GM12865 (cell line): ENCODE data around the gene NUTF2.

Experiments
- DNase-seq: peaks from one replicate; pipeline ENCODE4 v3.0.0; 2010; ENCODE audit warnings: low read depth
- H3K4me3 ChIP-seq: 2 replicates; pipeline ENCODE4 v1.5.1; 2011; ENCODE audit warnings: mild to moderate bottlenecking, low read depth, low read length, control low read depth
- TF ChIP-seq, protein P1 (sequence below): IDR thresholded peaks from 2 replicates; pipeline ENCODE4 v1.5.1; 2011; ENCODE audit warnings: low read length, control low read depth, low read depth, inconsistent platforms; ENCODE audit not compliant: insufficient read depth; ENCODE audit errors: missing control alignments

The NUTF2 gene

DNA sequence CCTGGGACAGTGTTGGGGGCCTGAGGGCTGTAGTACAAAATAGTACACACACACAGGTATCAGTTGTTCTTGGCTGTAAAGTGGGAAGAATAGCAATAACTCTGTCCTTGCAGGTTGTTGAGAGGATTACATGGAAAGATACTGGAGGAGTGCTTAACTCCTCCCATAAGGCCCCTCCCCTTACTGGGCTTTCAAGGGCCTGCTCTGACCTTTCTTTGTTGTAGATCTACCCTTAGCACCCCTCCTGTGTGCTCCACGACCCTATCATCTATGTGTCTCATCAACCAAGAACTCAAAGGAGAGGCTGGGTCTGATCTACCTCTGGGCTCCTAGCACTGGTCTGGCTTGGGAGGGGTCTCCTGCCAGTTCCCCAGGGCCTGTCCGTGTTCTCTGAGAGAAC lies 17.9 kb downstream of the NUTF2 start:
- no peak overlapping the region for H3K4me3 ChIP-seq
- no peak for DNase-seq
- TF ChIP-seq, protein P1, sequence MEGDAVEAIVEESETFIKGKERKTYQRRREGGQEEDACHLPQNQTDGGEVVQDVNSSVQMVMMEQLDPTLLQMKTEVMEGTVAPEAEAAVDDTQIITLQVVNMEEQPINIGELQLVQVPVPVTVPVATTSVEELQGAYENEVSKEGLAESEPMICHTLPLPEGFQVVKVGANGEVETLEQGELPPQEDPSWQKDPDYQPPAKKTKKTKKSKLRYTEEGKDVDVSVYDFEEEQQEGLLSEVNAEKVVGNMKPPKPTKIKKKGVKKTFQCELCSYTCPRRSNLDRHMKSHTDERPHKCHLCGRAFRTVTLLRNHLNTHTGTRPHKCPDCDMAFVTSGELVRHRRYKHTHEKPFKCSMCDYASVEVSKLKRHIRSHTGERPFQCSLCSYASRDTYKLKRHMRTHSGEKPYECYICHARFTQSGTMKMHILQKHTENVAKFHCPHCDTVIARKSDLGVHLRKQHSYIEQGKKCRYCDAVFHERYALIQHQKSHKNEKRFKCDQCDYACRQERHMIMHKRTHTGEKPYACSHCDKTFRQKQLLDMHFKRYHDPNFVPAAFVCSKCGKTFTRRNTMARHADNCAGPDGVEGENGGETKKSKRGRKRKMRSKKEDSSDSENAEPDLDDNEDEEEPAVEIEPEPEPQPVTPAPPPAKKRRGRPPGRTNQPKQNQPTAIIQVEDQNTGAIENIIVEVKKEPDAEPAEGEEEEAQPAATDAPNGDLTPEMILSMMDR: no peak

DNA sequence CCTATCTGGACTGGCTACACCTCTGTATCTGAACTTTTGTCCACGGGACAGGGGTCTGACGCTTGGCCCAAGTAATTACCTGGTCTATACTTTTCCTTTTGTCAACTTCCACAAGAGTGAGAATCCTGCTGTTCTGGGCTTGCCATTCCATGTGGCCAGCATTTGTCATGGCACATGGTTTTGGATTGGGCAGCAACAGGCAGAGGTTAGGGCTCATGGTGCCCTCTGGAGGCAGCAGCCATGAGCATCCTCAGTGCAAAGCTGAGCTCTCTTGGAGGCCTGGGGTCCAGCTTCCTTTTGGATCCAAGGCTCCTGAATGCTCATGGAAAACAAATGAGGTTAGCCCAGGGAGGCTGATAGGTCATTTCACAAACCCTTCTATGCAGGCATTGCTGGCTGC lies 18.6 kb downstream of the NUTF2 start:
- DNase-seq: peak; percentile 46

DNA sequence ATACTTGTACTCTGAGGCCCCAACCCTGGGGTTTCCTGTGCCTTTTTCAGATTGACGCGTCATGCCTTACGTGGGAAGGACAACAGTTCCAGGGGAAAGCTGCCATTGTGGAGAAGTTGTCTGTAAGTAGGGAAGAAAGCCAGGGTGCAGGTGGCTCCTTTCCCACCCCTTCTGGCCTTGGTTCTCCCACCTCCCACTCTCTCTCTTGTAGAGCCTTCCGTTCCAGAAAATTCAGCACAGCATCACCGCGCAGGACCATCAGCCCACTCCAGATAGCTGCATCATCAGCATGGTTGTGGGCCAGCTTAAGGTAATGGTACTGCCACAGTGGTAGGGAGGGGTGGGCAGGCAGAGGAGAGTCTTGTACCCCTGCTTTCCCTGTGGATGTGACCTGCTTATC lies 21.6 kb downstream of the NUTF2 start:
- no peak overlapping the region for H3K4me3 ChIP-seq
- no peak for DNase-seq
- TF ChIP-seq, protein P1: no peak

More for the DNA sequence above, 18.6 kb downstream of the NUTF2 start:
- no peak overlapping the region for H3K4me3 ChIP-seq
- TF ChIP-seq, protein P1: peak; percentile 27

DNA sequence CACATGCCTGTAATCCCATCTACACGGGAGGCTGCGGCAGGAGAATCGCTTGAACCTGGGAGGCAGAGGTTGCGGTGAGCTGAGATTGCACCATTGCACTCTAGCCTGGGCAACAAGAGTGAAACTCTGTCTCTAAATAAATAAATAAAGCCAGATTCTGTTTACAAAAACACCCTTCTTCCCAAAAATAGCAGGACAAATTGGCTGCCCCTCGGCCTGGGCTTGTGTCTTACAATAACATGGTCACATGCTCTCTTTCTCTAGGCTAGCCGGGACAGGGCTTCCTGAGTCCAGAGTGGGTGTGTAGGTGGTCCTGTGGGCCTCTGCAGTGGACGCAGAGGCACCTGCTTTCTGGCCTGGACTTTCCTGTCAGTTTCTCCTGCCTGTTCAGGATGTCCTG lies 22.9 kb downstream of the NUTF2 start:
- TF ChIP-seq, protein P1: no peak
- no peak overlapping the region for H3K4me3 ChIP-seq
- no peak for DNase-seq

DNA sequence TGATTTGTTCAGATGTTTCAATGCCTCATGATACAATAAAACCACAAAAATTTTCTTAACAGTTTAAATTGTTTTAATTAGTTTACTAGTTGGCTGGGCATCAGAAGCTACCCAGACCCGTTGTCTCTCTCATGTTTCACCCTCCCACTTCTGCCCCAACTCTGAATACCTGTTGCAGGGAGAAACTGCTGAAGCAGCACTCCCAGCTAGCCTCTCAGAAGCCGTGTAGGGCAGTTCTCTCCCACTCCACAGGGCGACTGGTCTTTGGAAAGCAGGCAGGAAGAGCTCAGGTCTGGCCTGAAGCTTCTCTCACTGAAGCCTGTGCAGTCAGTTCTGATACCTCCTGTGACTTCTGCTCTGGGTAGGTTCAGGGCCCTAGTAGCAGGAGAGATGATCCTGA lies 24.5 kb downstream of the NUTF2 start:
- TF ChIP-seq, protein P1: no peak
- no peak overlapping the region for H3K4me3 ChIP-seq
- no peak for DNase-seq

DNA sequence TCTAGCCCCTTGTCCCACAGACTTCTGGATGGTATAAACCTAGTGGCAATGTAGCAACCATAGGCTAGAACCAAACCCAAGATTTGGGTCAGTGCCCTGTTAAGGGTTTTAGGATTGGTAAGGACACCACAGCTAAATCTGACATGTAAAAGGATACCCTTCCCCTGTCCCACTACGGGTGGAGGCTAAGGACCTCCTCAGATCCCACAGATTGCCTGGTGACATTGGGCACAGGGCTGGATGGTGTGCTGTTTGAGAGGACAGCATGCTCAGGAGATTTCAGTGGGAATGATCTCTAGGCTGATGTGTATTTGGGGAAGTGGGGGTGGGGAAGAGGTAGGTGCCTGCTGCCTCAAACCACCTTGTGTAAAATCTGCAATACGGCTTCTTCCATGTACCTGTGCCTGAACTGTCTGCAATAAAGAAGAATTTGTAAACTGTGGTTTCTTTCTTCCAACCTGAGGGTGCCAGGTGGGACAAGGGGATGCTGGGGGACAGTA lies 25.4 kb downstream of the NUTF2 start:
- DNase-seq: no peak
- no peak overlapping the region for H3K4me3 ChIP-seq
- TF ChIP-seq, protein P1: no peak
